Nephron (organoid): ENCODE results near the gene TRIM2.

Experiments
- H3K27ac Mint-ChIP-seq, 3 experiments: 2 replicates each; pipeline ENCODE4 v1.8.0; 2020; ENCODE audit warnings: mixed read lengths in 3 of 3, mild to moderate bottlenecking in 2 of 3, moderate library complexity in 1 of 3
- H3K27me3 Mint-ChIP-seq: 2 replicates; pipeline ENCODE4 v1.8.0; 2021; ENCODE audit warnings: low read depth, mild to moderate bottlenecking, moderate library complexity, mixed read lengths
- H3K36me3 Mint-ChIP-seq: 2 replicates; pipeline ENCODE4 v1.8.0; 2020; ENCODE audit warnings: low read depth, mixed read lengths
- H3K4me1 Mint-ChIP-seq: 2 replicates; pipeline ENCODE4 v1.8.0; 2020; ENCODE audit warnings: mixed read lengths
- H3K4me3 Mint-ChIP-seq, 3 experiments: 2 replicates each; pipeline ENCODE4 v1.8.0; 2020; ENCODE audit warnings: mild to moderate bottlenecking in 3 of 3, mixed read lengths in 3 of 3, moderate library complexity in 2 of 3
- H3K9me3 Mint-ChIP-seq: 2 replicates; pipeline ENCODE4 v1.8.0; 2020; ENCODE audit warnings: mixed read lengths
- CTCF ChIP-seq, 3 experiments: fragments of 200-600 bp; sonication (generic); IDR thresholded peaks; one replicate each; pipeline ENCODE4 v1.5.0; 2021; ENCODE audit warnings: antibody characterized with exemption in 3 of 3; ENCODE audit not compliant: unreplicated experiment in 3 of 3

The TRIM2 gene

GRCh38 chr4:153183146-153183545 is 21.1 kb upstream of the TRIM2 start:
- Mint-ChIP-seq H3K36me3 (no peaks in the 10 kb centered on the region), H3K9me3 (no peaks in the 10 kb centered on the region), H3K4me3 (no peak overlapping the region), H3K4me1 (no peaks in the 10 kb centered on the region), H3K27ac (no peak overlapping the region), H3K27me3 (no peaks in the 10 kb centered on the region)
- no peak for TF ChIP-seq CTCF (IDR thresholded peaks at IDR 0.05; ENCODE audit: unreplicated experiment in 3 of 3)

- H3K27ac Mint-ChIP-seq = peak overlapping the region in 2 of 3 experiments; percentile 4 to 67
- no peaks in the 10 kb centered on the region for H3K36me3 Mint-ChIP-seq
- peaks cover 17% of the 10 kb centered on the region for H3K4me1 Mint-ChIP-seq
- H3K4me3 Mint-ChIP-seq = no peak overlapping the region
- no peaks in the 10 kb centered on the region for H3K9me3 Mint-ChIP-seq
- no peaks in the 10 kb centered on the region for H3K27me3 Mint-ChIP-seq
- TF ChIP-seq CTCF (IDR thresholded peaks at IDR 0.05; ENCODE audit: unreplicated experiment in 3 of 3) = no peak
Observed at GRCh38 chr4:153185331-153185852, 18.9 kb upstream of the TRIM2 start.

GRCh38 chr4:153186046-153186728 is 18.1 kb upstream of the TRIM2 start:
- peaks cover 21% of the 10 kb centered on the region for H3K4me1 Mint-ChIP-seq
- H3K4me3 Mint-ChIP-seq = no peak overlapping the region
- no peak for TF ChIP-seq CTCF (IDR thresholded peaks at IDR 0.05; ENCODE audit: unreplicated experiment in 3 of 3)
- H3K36me3 Mint-ChIP-seq = no peaks in the 10 kb centered on the region
- H3K27ac Mint-ChIP-seq = no peak overlapping the region
- H3K27me3 Mint-ChIP-seq = no peaks in the 10 kb centered on the region
- no peaks in the 10 kb centered on the region for H3K9me3 Mint-ChIP-seq

- H3K27ac Mint-ChIP-seq = peak overlapping the region; percentile 93 to 98 (median 93)
- H3K4me3 Mint-ChIP-seq = peak overlapping the region in 1 of 3 experiments; percentile 25
- peaks cover 27% of the 10 kb centered on the region for H3K4me1 Mint-ChIP-seq
- peaks cover 8% of the 10 kb centered on the region for H3K27me3 Mint-ChIP-seq
- no peaks in the 10 kb centered on the region for H3K36me3 Mint-ChIP-seq
- no peaks in the 10 kb centered on the region for H3K9me3 Mint-ChIP-seq
- TF ChIP-seq CTCF (IDR thresholded peaks at IDR 0.05; ENCODE audit: unreplicated experiment in 3 of 3) = no peak
Observed at GRCh38 chr4:153189016-153189801, 15.0 kb upstream of the TRIM2 start.

GRCh38 chr4:153191795-153192363 is 12.4 kb upstream of the TRIM2 start:
- peaks cover 8% of the 10 kb centered on the region for H3K27me3 Mint-ChIP-seq
- no peaks in the 10 kb centered on the region for H3K9me3 Mint-ChIP-seq
- TF ChIP-seq CTCF (IDR thresholded peaks at IDR 0.05; ENCODE audit: unreplicated experiment in 3 of 3) = no peak
- peaks cover 27% of the 10 kb centered on the region for H3K4me1 Mint-ChIP-seq
- H3K27ac Mint-ChIP-seq = peak overlapping the region in 2 of 3 experiments; percentile 2 to 5
- no peaks in the 10 kb centered on the region for H3K36me3 Mint-ChIP-seq
- H3K4me3 Mint-ChIP-seq = no peak overlapping the region
